VCaP (cell line): ENCODE measurements around the gene RAB6D.
"Not testable (repeated sequence)": the region's sequence is repeated elsewhere in the genome, so short reads cannot be mapped to it uniquely, and the experiment has no call there.

Experiments used
- H3K27ac ChIP-seq: fragments of 450-650 bp; 2 replicates; pipeline ENCODE4 v1.5.1; 2017
- TF ChIP-seq, protein P1 (sequence below): fragments of 450-650 bp; conservative IDR thresholded peaks from 2 replicates; pipeline ENCODE4 v1.5.1; 2017; ENCODE audit warnings: mild to moderate bottlenecking, moderate library complexity

RAB6D gene

GRCh38 chr2:131394147-131394931, 30.4 kb upstream of the RAB6D start:
- TF ChIP-seq, protein P1, sequence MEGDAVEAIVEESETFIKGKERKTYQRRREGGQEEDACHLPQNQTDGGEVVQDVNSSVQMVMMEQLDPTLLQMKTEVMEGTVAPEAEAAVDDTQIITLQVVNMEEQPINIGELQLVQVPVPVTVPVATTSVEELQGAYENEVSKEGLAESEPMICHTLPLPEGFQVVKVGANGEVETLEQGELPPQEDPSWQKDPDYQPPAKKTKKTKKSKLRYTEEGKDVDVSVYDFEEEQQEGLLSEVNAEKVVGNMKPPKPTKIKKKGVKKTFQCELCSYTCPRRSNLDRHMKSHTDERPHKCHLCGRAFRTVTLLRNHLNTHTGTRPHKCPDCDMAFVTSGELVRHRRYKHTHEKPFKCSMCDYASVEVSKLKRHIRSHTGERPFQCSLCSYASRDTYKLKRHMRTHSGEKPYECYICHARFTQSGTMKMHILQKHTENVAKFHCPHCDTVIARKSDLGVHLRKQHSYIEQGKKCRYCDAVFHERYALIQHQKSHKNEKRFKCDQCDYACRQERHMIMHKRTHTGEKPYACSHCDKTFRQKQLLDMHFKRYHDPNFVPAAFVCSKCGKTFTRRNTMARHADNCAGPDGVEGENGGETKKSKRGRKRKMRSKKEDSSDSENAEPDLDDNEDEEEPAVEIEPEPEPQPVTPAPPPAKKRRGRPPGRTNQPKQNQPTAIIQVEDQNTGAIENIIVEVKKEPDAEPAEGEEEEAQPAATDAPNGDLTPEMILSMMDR: no peak
- H3K27ac ChIP-seq: no peak overlapping the region

DNA sequence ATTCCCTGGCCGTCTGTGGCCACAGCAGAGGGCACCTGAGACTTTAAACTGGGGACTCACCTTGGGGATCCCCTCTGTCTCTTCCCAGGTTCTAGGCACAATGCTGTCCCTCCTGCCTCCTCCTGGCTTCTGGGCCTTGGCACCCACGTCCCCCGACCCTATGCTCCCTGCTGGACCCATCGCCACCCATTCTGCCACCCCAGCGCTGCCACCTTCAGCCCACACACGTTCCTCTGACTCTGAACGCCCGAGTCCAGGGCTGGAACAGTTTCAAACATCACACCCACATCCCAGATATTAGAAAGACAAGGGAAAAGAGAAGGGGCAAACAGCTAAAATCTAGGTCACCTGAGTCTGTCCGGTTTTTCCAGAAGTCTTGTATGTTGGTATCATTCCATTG, 28.0 kb upstream of the RAB6D start:
- H3K27ac ChIP-seq: not testable (repeated sequence)

DNA sequence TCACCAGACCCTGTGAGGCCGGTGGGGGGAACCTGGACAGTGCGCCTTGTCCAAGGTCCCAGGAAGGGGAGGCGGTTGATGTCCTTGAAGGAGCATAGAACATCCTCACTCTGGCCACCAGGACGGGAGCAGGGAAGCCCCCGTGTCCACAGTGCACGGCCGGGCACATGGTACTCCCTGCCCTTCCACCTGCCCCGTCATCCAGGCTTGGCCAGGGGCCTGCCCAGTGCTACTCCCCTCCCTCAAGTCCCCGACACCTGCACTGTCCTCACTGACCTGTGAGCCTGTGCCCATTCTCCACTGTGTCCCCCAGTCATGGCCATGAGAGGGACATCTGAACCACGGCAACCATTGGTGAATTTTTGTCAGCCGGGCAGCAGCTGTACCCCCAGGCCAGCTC, 27.5 kb upstream of the RAB6D start:
- not testable (repeated sequence) for H3K27ac ChIP-seq

DNA sequence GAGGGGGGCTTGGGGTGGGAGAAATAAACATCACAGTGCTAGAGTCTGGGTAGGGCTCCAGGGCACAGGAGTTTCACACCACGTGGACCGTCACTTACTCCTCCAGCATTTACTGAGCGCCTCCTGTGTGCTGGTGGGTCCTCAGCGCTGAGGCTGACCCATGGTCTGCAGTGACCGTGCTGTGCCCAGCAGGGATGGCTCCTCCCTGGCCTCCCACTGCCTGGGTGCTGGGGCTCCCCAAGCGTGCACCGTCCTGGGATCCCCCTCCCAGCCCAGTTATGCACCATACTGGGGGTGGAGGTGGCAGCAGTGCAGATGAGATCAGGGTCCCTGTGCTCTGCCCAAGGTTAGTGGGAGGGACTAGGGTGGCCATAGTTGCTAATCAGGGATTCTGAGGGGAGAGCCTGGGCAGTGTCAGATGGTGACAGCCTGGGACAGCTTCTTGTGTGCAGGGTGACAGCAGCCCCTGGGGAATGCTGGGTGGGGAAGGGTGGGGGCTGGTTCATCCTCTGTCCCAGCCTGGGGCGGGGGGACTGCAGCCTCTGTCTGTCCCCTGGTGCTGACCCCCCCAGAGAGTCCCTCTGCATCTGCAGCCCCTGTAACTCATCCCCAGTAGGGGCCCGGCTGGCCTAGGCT, 26.6 kb upstream of the RAB6D start:
- not testable (repeated sequence) for H3K27ac ChIP-seq

DNA sequence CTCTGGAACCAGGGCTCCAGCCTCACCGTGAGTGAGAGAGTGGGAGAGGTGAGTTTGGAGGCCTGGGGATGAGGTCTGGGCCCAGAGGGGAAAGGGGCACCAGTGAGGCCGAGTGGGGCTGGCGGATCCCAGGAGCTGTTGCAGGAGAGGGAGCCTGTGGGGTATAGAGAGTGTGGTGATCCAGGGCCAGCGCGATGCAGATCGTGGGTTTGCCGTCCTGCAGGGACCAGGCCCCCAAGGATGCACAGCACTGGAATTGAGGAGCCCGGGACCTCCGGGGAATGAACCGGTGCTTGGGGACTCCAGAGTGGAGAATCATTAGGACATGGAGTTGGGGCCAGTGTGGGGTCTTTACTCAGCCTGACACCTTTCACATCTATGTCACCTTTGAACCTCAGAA, 25.7 kb upstream of the RAB6D start:
- TF ChIP-seq, protein P1: no peak

GRCh38 chr2:131388834-131389233, 24.9 kb upstream of the RAB6D start:
- not testable (repeated sequence) for H3K27ac ChIP-seq

More for the DNA sequence above, 25.7 kb upstream of the RAB6D start:
- H3K27ac ChIP-seq: no peak overlapping the region

- H3K27ac ChIP-seq: not testable (repeated sequence)
Observed at GRCh38 chr2:131373111-131373510, 9.1 kb upstream of the RAB6D start.

DNA sequence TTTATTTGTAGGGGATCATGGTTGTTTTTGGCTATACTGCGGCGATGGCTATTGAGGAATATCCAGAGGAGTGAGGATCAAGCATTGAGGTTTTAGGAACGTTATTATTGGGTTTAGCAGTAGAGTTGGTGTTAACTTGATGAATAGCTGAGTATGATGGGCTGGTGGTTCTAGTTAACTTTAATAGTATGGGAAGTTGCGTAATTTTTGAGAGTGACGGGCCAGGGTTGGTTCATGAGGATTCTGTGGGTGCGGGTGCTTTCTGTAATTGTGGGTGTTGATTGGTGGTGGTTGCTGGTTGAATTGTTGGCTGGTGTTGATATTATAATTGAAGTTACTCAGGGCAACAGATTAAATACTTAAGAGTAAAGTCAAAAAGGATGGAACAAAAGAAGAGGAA, 6.0 kb upstream of the RAB6D start:
- TF ChIP-seq, protein P1: no peak

GRCh38 chr2:131368493-131369066, 4.6 kb upstream of the RAB6D start:
- H3K27ac ChIP-seq: not testable (repeated sequence)

More for the DNA sequence above, 6.0 kb upstream of the RAB6D start:
- H3K27ac ChIP-seq: no peak overlapping the region

GRCh38 chr2:131367352-131367751, 3.4 kb upstream of the RAB6D start:
- TF ChIP-seq, protein P1: no peak
- H3K27ac ChIP-seq: no peak overlapping the region

DNA sequence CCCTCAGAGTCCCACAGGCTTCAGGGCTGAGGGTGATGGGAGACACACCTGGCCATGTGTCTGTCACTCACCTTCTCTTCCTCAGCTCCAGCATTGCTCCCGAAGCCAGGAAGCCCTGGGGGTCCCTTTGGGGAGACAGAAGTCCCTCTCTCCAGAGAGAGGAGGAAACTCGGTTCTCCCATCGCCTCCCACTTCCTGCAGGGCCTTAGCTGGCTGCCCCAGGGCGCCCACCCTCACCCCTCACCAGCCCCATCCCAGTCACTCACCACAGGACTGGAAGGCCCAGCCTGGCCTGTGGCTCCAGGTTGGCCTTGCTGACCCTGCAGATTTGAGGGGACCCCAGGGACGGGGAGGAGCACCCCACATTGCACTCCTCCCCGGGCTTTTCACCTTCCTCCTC, 2.7 kb upstream of the RAB6D start:
- TF ChIP-seq, protein P1: no peak
- no peak overlapping the region for H3K27ac ChIP-seq
